Measurements from ENCODE around the gene RASAL2. TPM values are rescaled to one million over a fixed set of nuclear protein-coding genes. Genes with fewer than 3 reads are reported as not detected.

RASAL2 gene
- polyA plus RNA-seq, 10 donors = 11.1 to 17.1 (median 13.1) TPM

DNA sequence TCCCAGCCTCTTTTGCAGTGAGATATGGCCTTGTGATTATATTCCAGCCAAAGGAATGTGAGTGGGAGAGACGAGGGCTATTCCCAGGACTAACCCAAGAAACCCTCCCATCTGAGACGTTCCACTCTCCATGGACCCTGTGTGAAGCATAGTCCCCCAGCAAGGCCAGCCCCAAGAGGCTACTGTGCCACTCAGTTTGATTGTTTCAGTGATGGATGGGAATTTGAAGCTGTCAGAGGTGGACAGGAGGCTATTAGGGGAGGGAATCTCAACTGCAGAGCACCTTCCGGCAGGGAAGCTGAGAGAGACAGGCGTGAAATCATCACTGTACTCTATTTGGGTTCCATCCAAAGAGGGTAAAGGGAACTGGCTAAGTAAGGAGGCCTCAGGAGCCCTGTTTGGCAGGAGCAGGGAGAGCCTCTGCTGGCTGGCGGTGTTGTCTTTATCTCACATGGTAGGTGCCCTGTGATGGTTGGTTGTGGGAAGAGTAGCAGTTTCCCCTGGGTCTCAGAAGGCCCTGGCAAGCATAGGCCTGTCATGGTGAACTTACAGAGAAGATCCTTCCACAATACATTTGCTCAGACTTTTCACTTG, 415.6 kb downstream of the RASAL2 start:
- DNase-seq = no peak

DNA sequence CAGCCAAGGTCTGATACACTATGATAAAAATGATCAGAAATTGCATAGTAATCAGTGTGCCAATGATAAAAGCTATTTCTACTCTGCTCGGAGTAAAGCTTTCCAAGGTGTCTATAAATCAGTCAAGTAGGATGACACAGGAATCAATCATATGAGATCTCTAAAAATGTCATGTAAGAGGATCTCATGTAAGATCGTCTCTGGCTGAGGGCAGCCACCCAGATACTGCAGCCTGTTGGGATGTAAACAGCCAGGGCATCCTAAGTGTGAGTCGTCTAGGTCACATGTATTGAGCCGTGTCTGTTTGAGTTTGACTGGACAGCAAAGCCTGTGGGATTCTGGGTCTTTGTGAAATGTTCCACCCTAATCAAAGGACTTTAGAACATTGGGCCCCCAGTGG, 416.3 kb downstream of the RASAL2 start:
- DNase-seq = no peak

DNA sequence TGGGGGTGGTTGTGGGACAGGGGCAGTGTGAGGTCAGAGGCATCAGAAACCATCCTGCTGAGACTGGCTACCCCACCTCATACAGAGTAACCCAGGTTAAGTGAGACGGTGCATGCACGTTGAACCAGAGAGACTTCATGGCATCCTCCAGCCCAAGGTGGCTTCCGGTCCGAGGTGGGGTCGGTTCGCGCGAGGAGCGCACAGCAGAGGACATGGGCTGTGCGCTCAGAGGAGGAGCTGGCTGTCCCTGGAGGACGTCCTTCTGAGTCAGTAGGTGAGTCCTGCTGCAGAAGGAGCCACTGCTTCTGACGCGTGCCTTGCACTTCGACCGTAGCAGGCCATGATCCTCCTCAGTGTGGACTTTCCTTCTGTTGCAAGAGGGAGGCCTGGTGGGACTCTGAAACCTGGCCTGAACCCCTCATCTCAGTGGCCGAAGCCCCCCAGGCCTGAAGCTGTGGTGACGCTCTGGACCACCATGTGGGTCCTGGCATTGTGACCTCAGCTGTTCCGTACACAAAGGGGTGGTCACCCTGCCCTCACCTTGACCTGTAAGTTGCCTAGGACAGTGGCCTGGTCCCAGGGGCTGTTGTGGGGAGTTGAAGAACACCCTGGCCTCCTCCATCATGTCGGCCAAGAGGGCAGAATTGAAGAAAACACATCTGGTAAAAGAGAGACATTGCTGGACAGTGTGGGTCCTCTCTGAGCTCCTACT, 418.8 kb downstream of the RASAL2 start, which contains the start of gene TEX35:
Gene TEX35, plus strand, starts transcription at position 544 of the 712 bp plus-strand sequence. Its CDS starts 80 bp downstream, at position 624.
- DNase-seq = no peak

DNA sequence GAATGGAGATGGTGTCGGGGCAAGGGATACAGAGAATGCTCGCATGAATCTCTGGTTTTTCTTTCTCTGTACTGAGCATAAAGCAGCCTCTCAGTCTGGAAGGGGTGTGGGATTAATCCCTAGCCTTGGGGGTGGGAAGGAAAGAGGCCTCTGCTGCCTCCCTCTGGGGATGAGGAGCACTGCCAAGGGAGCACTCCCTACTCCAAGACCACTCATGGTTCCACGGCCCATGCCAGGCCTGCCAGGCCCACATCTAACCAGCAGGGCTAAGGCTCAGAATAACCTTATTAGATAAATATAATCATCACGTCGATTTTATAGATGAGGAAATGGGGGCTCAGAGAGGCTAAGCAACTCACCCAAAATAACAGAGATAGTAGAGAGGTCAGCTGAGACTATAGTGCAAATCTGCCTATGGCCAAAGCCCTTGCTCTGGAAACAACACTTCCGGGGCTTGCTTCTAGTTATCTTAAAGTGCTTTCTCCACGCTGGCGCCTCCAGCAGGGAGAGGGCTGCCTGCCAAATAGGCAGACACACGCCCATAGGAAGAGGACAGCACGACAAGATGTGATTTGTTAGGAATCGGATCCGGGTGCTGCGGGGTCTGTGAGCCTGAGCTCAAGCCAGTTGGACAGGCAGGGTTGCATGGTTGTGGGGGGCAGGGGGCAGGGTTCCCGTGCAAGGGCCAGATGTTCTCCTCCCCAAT, 419.5 kb downstream of the RASAL2 start:
- peak in 1 of 3 donors; percentile 59 for DNase-seq

DNA sequence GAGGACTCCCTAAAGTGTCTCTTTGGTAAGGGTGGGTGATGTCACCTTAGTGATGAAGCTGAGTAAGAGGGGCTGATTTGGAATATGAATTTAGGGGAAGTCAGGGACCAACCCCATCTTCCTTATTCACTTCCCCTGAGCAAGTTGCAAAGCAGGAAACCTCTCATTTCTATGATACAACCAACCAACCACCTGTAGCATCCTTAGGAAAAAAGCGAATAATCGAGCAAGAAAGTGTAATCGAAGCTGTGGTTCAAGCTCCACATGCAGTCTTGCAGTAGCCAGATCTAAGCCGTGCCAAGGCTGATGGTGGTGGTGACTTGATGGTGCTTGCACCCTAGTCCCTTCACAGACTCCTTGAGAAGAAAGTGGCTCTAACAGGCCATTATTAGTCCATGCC, 422.2 kb downstream of the RASAL2 start:
- DNase-seq = no peak

DNA sequence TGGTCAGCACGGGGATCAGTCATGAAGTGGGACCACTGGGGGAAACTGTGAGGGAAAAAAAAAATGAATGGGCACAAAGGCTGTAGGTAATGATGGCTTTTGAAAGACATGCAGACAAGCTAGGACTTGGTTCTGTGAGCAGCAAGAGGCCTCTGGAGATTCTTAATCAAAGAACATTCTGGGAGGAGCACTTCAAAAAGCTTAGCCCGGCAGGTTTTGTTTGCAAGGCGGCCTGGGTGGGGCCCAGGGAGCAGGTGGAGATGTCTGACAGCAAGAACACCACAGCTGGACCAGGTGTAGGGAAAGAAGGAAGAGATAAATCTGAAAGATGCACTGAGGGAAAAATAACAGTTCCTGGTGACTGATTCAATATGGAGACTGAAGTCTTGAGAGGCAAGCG, 425.0 kb downstream of the RASAL2 start:
- DNase-seq = no peak

DNA sequence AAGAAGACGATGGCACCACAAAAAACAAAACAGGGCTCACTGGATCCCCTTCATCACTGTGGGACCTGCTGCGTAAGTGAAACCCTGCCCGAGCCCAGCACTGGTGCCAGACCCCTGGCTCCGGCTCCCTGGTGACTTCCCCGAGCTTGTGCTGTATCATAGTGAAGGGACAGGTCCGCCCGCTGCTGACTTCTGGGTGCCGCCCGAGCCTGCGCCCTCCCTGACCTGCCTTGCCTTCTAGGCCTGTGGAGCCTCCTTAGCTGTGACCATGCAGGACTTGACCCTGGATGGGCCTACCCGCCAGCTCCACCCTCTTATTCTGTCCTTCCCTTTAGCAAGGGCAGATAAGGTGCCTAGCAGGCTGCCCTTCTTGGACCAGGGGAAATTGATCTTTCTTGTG, 426.9 kb downstream of the RASAL2 start:
- no peak for DNase-seq

DNA sequence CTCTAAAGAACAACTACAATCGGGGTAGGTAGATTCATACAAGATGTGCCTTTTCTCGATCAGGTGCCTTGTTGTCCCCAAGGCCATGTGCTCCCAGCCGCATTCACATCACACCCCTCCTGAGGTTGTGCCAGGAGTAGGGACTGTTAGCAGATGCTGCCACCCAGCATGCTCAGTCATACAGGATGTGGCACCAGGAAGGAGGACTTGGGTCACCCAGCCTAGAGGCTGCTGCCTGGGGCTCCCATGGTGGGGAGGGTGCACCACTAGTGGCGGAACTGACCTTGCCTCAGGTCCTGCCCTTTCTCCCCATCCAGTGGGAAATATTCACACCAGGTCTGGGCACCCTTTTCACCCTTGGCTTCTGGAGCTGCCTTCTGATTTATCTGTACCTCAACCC, 427.3 kb downstream of the RASAL2 start:
- no peak for DNase-seq

DNA sequence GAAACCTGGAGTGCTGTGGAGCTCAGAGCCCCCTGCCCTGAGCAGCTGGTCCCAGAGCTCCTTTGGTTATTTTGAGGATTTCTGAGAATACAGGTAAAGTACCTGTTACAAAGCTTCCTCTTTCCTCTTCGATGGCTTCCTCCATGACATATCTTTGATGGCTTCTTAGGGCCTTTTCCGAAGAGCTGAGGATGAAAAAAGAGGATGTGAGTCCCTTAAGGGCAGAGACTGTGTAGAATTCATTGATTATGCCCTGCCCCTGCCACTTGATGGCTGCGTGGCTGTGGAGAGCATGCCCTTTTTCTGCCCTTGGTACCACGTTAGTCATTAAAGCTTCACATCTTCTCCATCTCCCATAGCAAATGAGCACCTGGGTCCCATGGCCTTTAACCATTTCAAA, 433.2 kb downstream of the RASAL2 start:
- no peak for DNase-seq

DNA sequence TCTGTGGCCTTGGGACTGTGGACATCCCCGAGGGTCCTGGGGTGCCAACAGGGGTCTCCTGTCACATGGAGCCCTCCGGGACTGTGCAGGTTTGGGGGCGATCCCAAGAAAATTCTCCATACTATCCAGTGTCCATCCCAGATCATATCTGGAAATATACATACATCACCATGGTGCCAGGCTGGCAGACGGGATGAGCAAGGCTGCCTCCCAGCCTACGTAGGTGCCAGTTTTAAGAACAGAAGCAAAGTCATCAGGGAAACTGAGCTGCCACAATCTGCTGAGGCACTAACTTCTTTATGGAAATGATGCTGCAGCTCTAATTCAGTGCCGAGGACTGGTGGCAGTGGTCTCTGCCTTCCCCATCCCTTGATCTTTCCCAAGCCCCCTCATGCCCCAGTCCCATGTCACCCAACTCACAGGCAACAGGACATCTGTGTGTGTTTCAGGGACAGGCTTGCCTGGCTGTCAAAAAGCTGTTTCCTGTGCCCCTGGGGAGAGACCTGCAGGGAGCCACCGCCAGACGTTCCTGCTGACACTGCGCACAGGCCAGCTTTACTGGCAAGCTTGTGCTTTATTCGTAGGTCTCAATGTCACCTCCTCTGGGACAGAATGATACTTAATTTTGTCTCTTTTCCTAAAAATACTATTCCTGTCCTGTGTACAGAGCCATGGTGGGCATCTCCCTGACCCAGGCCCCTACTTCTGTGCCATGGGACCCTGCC, 434.5 kb downstream of the RASAL2 start:
- DNase-seq = no peak

DNA sequence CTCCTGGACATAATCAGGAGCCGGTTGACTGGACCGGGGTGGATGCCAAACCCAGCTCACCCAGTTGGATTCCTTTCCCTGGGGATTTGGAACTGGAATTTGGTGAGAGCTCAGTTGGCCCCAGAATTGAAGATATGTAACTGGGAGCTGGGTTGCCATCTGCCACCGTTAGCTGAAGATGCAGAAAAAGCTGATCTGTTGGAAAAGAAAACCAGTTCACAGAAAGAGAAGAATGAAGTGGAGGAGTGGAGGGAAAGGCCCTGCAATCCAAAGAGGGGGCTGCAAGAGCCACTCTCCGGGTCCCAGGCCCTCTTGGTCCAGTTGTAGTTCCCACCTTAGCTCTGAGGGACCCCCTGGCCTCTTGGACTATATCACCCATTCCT, 435.0 kb downstream of the RASAL2 start:
- DNase-seq = no peak

DNA sequence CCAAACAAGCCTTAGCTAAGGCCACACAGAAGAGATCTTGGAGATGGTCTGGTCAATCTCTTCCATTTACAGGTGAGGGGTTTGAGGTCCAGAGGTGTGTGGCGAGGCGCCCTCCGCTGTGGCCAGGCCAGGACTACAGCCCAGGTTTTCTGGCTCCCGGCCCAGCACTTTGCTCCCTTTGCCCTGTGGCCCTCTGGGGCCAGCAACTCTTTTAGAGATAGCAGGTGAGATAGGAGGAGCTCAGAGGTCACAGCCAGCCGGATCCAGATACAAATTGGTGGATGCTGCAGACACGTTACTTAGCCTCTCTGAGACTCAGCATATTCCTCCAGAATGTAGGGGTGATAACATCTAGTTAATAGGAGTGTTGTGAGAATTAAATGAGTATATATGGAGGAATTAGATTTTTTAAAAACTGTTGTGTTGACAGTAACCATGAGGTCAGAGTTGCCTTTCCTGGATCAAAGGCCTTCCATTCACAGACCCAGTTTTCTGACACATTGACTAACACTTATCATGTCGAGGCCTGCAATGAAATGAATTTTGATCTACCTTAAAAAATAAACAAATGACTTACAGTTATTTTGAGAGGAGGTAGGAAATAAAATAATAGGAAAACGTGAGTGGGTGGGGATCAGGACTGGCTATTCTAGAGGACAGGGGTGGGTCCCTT, 435.6 kb downstream of the RASAL2 start:
- DNase-seq = no peak

DNA sequence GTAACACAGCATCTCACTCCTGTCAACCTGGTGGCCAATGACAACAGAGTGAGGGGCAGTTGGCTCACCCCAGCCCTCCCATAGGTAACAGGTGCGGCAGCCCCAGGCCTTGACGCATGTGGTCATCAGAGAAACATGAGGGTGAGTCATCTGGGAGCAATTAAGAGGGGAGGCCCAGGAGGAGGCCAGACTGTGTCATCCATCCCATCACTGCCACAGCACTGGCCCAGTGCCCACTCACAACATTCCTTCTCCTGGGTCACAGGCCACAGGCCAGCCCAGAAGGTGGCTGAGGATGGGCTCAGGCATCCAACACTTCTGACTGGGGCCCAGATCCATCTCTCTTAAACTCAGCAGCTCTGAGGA, 436.1 kb downstream of the RASAL2 start:
- DNase-seq = peak in 1 of 3 donors; percentile 45

DNA sequence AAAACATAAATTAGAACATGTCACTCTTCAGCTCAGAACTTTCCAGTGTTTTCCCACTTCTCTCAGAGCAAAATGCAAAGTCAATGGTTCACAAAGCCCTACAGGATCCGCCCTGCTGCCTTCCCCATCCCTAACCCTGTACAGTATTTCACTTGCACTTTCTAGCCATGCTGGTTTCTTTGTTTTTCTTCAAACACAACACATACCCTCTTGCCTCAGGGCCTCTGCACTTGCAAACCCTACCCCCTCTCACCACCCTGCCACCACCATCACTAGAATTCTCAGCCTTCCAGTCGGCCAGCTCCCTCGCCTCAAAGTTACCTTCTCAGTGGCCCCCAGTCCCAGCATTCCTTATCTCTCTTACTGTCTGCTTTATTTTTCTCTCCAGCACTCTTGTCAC, 436.6 kb downstream of the RASAL2 start:
- no peak for DNase-seq

DNA sequence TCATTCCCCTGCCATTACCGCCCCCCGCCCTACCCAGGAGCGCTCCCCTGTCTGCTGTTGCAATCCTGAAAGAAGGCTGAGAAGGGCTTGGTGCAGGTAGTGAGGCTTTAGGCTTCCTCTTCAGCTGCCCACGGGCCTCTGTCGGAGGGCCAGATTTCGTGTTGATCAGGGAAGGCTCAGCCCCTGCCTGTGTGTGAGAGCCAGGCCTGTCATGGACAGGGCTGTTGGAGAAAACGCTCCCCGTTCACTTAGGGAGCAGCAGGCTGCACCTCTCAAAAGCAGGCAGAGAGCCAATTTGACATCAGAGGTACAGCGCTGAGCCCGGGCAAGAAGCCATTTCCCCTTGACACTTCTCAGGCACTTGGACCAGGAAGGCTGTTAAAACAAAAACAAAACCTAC, 438.0 kb downstream of the RASAL2 start:
- no peak for DNase-seq

DNA sequence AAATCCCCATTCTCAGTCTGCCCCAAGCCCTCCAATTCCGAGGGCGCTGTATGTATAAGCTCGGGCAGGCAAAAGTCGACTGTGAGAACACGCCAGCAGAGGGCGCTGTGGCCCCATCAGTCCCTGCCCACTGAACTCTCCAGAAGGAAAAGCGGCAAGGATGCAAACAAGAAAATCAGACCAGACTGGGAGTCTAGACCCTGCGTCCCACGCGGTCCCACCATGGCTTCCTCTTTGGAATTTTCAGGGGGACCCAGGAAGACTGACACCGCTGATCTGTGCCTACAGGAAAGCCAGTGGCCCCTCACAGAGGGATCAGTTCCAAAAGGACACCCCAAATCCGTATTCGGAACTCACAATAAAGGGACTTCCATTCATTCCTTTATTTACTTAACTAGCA, 438.5 kb downstream of the RASAL2 start:
- peak; percentile 75 to 91 (median 87) for DNase-seq

DNA sequence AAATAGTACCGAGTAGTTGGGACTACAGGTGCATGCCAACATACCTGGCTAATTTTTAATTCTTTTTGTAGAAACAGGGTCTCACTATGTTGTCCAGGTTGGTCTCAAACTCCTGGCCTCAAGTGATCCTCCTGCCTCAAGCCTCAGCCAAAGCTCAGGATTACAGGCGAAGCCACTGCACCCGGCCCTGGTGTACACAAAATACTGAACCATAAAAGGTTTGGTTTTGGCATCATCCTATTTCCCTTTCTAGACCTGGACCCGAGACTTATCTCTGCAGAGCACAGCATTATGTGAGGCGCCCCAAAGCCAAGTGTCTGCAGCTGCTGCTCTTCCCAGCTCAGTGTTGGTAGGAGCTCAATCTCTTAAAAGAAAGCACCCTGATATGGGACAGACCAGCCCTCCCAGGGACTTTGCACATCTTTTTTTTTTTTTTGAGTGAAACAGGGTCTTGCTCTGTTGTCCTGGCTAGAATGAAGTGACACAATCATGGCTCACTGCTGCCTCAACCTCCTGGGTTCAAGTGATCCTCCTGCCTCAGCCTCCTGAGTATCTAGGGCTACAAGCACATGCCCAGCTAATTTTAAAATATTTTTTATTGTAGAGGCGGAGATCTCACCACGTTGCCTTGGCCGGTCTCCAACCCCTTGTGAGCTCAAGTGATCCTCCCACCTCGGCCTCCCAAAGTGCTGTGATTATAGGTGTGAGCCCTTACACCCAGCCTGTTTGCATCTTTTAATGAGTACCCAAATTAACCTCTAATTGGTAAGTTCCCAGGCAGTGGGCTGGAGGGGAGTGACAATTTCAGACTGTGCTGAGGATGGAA, 439.4 kb downstream of the RASAL2 start:
- DNase-seq = no peak
